Left lung (tissue), 10 donors: ENCODE data around the gene PHLDA2. TPM values are rescaled to one million over a fixed set of nuclear protein-coding genes. Genes with fewer than 3 reads are reported as not detected.
A peak's percentile ranks its signal among the peaks of the same experiment; 100 is the strongest.

Experiments
- ATAC-seq: fragments of 200-7000 bp; cut with Tn5 transposase; one replicate; pipeline ENCODE4 v1.9.1; 2020; ENCODE audit warnings: moderate library complexity
- DNase-seq, 4 donors: peaks; one replicate each; pipeline ENCODE4 v3.0.0-alpha.2; 2013 to 2020
- H3K27ac ChIP-seq, 2 donors: fragments of 200-600 bp; sonication (generic) in 1 of 2; one replicate each; pipeline versions ENCODE4 v1.5.0 to v1.8.0; 2020 to 2021
- H3K27me3 ChIP-seq, 2 donors: fragments of 200-600 bp; sonication (generic) in 1 of 2; one replicate each; pipeline versions ENCODE4 v1.5.0 to v1.8.0; 2020 to 2021
- H3K36me3 ChIP-seq, 2 donors: fragments of 200-600 bp; sonication (generic) in 1 of 2; one replicate each; pipeline versions ENCODE4 v1.5.0 to v1.8.0; 2020 to 2021
- H3K4me1 ChIP-seq, 2 donors: fragments of 200-600 bp; one replicate each; pipeline ENCODE4 v1.8.0; 2021
- H3K4me3 ChIP-seq, 2 donors: fragments of 200-600 bp; sonication (generic) in 1 of 2; one replicate each; pipeline versions ENCODE4 v1.5.0 to v1.8.0; 2020 to 2021; ENCODE audit warnings: mild to moderate bottlenecking in 1 of 2
- H3K9me3 ChIP-seq, 2 donors: fragments of 200-600 bp; sonication (generic) in 1 of 2; one replicate each; pipeline versions ENCODE4 v1.5.0 to v1.8.0; 2020 to 2021
- CTCF ChIP-seq, 2 donors: fragments of 200-600 bp; sonication (generic) in 1 of 2; IDR thresholded peaks; one replicate each; pipeline versions ENCODE4 v1.5.0 to v1.8.0; 2021; ENCODE audit warnings: antibody characterized with exemption in 2 of 2
- intact Hi-C, 2 donors: fragments of 100-400 bp; cut with DNase I; formaldehyde crosslinking; loops; one replicate each; pipeline versions ENCODE4 v1.11.2 to v1.14.2; 2022
- polyA plus RNA-seq, 6 donors: library from polyadenylated mRNA; unstranded; fragments of 120-200 nt; gene quantifications; one replicate each; pipeline ENCODE4 v1.2.1, GENCODE V29; 2013; ENCODE audit not compliant: insufficient read length in 6 of 6
- total RNA-seq, 2 donors: library from RNA; stranded (reverse); fragmentation: NEBNext Ultra II Directional; extraction: Animal tissue kit (Norgen Biotek cat#: 25700); gene quantifications; one replicate each; pipeline ENCODE4 v1.2.1, GENCODE V29; 2021
- donor health status: DM: no; HTN: yes; CAD: no.
- donor health status: DM: no; HTN: no; CAD: no.

PHLDA2 gene
- total and polyA plus RNA-seq, 8 donors: 0.23 to 50.0 (median 0.98) TPM; not detected in 1

DNA sequence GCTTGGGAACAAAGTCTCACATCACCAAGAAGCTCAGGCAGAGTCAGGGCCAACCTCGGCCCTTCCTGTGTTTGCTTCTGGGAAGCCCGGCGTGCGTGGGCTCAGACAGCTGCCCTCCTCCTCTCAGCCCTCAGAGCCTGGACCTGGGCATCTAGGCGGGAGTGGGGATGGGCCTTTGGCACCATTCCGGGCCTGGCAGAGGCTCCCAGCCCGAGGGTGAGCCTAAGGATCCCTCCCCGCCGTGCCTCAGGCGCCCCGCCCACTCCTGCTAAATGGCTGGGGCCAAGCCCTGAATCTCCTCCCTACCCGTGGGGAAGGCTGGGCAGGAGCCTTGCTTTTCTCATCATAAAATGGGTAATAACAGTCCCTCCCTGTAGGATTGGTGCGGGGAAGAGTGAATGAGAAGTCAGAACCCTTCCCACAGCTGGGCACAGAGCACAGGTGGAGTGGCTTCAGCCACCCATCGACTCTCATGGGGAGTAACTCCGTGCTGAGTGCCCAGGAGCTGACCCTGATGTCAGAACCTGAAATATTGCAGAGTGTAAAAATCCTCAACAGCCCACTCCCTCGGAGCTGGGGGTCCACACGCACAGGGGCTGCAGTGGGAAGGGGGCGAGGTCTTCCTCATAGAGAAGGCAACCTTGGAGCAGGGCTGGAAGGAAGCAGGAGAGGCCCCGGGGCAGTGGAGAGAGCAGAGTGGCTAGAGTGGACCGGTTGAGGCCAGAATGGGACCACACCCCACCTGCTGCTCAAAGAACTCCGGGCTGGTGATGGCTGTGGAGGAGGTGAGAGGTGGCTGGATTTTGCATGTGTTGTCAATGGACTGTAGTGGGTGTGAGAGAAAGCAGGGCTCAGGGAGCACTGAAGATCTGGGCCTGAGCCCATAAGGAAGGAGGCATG lies 24.8 kb downstream of the PHLDA2 start:
- H3K27ac ChIP-seq: no peak overlapping the region
- DNase-seq: no peak
- H3K4me1 ChIP-seq: peaks cover 8 to 40% of the 10 kb centered on the region in 2 donors
- TF ChIP-seq CTCF (IDR thresholded peaks at IDR 0.05): no peak
- ATAC-seq: no peak
- no peaks in the 10 kb centered on the region for H3K36me3 ChIP-seq
- no peaks in the 10 kb centered on the region for H3K9me3 ChIP-seq
- no peak overlapping the region for H3K4me3 ChIP-seq
- intact Hi-C loops: no loop called here
- H3K27me3 ChIP-seq: peaks cover 0 to 9% of the 10 kb centered on the region in 2 donors

DNA sequence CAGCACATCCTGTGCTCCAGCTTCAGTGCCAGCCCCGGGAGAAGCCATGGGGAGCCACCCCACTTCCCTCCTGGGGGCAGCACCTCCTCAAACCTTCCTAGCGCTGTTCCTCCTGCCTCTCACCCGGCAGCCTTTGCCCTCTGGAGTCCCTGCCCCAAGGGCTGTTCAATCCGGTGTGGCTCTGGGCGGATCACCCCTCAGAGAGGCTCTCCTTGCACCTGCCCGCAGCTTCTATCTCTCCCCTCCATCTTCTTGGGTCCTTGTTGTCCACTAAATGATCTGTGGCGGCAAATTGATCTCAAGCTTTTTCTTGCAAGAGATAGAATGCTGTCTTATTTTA lies 25.6 kb downstream of the PHLDA2 start:
- Histone ChIP-seq H3K4me3 (no peak overlapping the region), H3K4me1 (peaks cover 12 to 47% of the 10 kb centered on the region in 2 donors), H3K27me3 (peaks cover 0 to 1% of the 10 kb centered on the region in 2 donors), H3K36me3 (no peaks in the 10 kb centered on the region), H3K27ac (no peak overlapping the region), H3K9me3 (no peaks in the 10 kb centered on the region)
- intact Hi-C loops: no loop called here
- no peak for TF ChIP-seq CTCF (IDR thresholded peaks at IDR 0.05)
- ATAC-seq (no peak), DNase-seq (no peak)

- H3K36me3 ChIP-seq: no peaks in the 10 kb centered on the region
- H3K9me3 ChIP-seq: no peaks in the 10 kb centered on the region
- peak overlapping the region; percentile 71 to 73 for H3K4me3 ChIP-seq
- no peaks in the 10 kb centered on the region for H3K27me3 ChIP-seq
- DNase-seq: no peak
- peak overlapping the region in 1 of 2 donors; percentile 91 for H3K27ac ChIP-seq
- no peak for ATAC-seq
- peaks cover 12 to 53% of the 10 kb centered on the region in 2 donors for H3K4me1 ChIP-seq
- intact Hi-C loops: no loop called here
- no peak for TF ChIP-seq CTCF (IDR thresholded peaks at IDR 0.05)
Observed at GRCh38 chr11:2902784-2903671, 26.2 kb downstream of the PHLDA2 start.

GRCh38 chr11:2901854-2902783 lies 27.1 kb downstream of the PHLDA2 start:
- Histone ChIP-seq H3K27me3 (no peaks in the 10 kb centered on the region), H3K36me3 (no peaks in the 10 kb centered on the region), H3K9me3 (no peaks in the 10 kb centered on the region), H3K4me1 (peaks cover 12 to 60% of the 10 kb centered on the region in 2 donors), H3K27ac (peak overlapping the region; percentile 77 to 91), H3K4me3 (peak overlapping the region; percentile 71 to 73)
- intact Hi-C loops: no loop called here
- TF ChIP-seq CTCF (IDR thresholded peaks at IDR 0.05): no peak
- DNase-seq (peak; percentile 74 to 99 (median 95)), ATAC-seq (peak; percentile 91)
